Naive B cell (primary cell): ENCODE measurements around the gene ERC2. TPM values are rescaled to one million over a fixed set of nuclear protein-coding genes. Genes with fewer than 3 reads are reported as not detected.
A peak's percentile ranks its signal among the peaks of the same experiment; 100 is the strongest.

Source experiments
- ATAC-seq, 2 donors: fragments of 150-1000 bp; cut with Tn5 transposase; 2 replicates each; pipeline ENCODE4 v1.10.0; 2021; ENCODE audit warnings: low read depth in 2 of 2, mild to moderate bottlenecking in 2 of 2, moderate library complexity in 2 of 2
- DNase-seq: peaks from one replicate; pipeline ENCODE4 v3.0.0; 2022
- H3K27ac Mint-ChIP-seq, 6 donors: one replicate each; pipeline ENCODE4 v1.8.0; 2020 to 2022; ENCODE audit warnings: mild to moderate bottlenecking in 6 of 6, mixed read lengths in 6 of 6, moderate library complexity in 5 of 6, inconsistent platforms in 2 of 6
- H3K27me3 Mint-ChIP-seq, 3 donors: one replicate each; pipeline ENCODE4 v1.8.0; 2021 to 2022; ENCODE audit warnings: mixed read lengths in 3 of 3, mild to moderate bottlenecking in 1 of 3
- H3K36me3 Mint-ChIP-seq, 2 donors: one replicate each; pipeline ENCODE4 v1.8.0; 2020 to 2022; ENCODE audit warnings: mixed read lengths in 2 of 2, inconsistent platforms in 1 of 2, mild to moderate bottlenecking in 1 of 2
- H3K4me1 Mint-ChIP-seq, 3 donors: one replicate each; pipeline ENCODE4 v1.8.0; 2020 to 2022; ENCODE audit warnings: mixed read lengths in 3 of 3, inconsistent platforms in 1 of 3, mild to moderate bottlenecking in 1 of 3, moderate library complexity in 1 of 3
- H3K4me3 Mint-ChIP-seq, 8 donors: one replicate each; pipeline ENCODE4 v1.8.0; 2020 to 2022; ENCODE audit warnings: mild to moderate bottlenecking in 8 of 8, mixed read lengths in 8 of 8, moderate library complexity in 8 of 8, inconsistent platforms in 2 of 8
- H3K9me3 Mint-ChIP-seq, 7 donors: one replicate each; pipeline ENCODE4 v1.8.0; 2020 to 2022; ENCODE audit warnings: mixed read lengths in 7 of 7, mild to moderate bottlenecking in 5 of 7, inconsistent platforms in 2 of 7, moderate library complexity in 1 of 7
- polyA plus RNA-seq, 6 donors: library from polyadenylated mRNA; unstranded; fragments of 300-500 nt; fragmentation: Illumina TruSeq; gene quantifications; one replicate each; pipeline ENCODE4 v1.2.3, GENCODE V29; 2021; ENCODE audit warnings: low read depth in 6 of 6

ERC2 gene
- polyA plus RNA-seq, 6 donors from 2014 or later: not detected

DNA sequence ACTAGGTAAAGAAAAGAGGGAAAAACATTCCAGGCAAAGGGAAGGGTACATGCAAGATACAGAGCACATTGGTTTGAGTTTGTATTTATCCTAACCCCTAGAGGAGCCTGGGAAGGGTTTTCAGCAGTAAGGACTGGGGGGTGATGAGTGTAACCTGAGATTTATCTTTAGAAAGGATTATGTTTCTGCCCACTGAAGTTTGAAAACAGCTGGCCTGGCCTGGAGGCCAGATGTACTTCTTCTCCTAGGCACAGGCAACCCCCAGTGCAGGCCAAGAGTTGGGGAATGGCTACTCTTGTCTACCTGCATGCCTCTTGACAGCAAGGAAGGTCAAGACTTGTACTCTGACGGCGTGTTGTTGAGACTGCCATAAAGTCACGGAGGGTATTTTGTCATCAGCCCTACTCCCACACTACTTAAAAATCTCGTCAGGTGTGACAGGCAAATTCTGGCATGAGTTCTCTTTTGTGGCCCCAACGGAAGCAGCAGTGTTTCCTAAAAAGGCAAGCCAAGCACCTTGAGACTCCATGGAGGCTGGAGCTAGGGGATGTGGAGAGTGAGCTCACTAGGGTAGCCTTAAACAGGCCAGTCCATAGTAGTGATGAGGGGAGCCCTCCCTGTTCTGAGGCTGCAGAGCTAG is 739.7 kb downstream of the ERC2 start:
- H3K9me3 Mint-ChIP-seq: peaks cover 0 to 12% (median 2%) of the 10 kb centered on the region in 7 donors
- no peak overlapping the region for H3K27ac Mint-ChIP-seq
- no peaks in the 10 kb centered on the region for H3K36me3 Mint-ChIP-seq
- H3K4me3 Mint-ChIP-seq: no peak overlapping the region
- no peaks in the 10 kb centered on the region for H3K4me1 Mint-ChIP-seq
- ATAC-seq (no peak), DNase-seq (no peak)
- peaks cover 0 to 5% (median 3%) of the 10 kb centered on the region in 3 donors for H3K27me3 Mint-ChIP-seq

DNA sequence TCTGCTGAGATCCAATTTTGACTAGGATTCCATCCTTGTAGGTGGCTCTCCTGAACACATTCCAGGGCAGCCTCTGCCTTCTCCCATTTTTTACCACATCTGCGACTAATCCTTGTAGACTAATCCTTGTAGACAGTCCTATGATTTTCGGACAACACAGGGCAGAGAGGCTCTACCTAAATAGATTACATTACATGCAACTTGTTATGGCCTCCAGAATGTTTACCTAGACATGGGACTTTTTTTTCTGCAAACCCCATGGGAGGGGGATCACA is 741.8 kb downstream of the ERC2 start:
- no peaks in the 10 kb centered on the region for H3K4me1 Mint-ChIP-seq
- H3K36me3 Mint-ChIP-seq: no peaks in the 10 kb centered on the region
- no peak for DNase-seq
- no peak overlapping the region for H3K27ac Mint-ChIP-seq
- no peak overlapping the region for H3K4me3 Mint-ChIP-seq
- peaks cover 0 to 18% (median 5%) of the 10 kb centered on the region in 3 donors for H3K27me3 Mint-ChIP-seq
- peaks cover 0 to 6% (median 2%) of the 10 kb centered on the region in 7 donors for H3K9me3 Mint-ChIP-seq
- ATAC-seq: no peak

DNA sequence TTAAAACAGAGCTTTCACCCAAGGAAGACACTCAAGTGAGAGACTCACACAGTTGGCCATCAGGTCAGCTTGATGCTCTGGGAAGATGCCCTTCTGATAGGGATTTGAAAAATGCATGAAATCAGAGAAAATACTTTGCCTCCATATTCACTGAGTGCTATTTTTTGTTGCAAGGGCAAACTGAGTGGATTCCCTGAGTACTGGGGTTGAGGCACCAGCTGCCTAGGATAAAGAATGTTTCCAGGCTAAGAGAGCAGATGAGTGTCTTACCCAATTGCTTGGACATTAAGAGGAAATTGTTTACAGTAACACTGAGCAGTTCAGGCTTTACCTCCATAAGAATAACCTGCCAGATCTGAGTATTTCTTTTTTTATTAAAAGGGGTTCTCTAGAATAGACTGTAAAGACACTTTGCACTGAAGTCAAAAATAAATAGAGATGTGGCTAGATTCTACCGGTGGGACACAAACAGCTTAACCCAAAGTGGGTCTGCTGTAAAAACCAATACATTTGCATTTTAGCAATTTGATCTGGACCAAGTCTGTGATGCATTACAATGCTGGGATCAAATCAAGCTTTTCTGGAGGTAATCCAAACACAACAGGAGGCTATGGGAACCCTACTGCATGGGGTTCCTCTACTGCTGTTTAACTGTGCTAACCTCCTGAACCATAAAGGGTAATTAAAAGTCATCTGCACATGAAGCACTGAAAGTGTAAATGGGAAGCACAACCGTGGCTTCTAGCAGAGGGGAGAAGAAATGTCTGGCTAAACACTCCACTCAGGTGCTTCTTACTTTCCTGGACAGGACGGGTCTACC is 742.4 kb downstream of the ERC2 start:
- H3K27me3 Mint-ChIP-seq: peaks cover 0 to 18% (median 5%) of the 10 kb centered on the region in 3 donors
- no peaks in the 10 kb centered on the region for H3K4me1 Mint-ChIP-seq
- peaks cover 0 to 6% (median 2%) of the 10 kb centered on the region in 7 donors for H3K9me3 Mint-ChIP-seq
- no peaks in the 10 kb centered on the region for H3K36me3 Mint-ChIP-seq
- H3K27ac Mint-ChIP-seq: no peak overlapping the region
- ATAC-seq: no peak
- DNase-seq: no peak
- H3K4me3 Mint-ChIP-seq: no peak overlapping the region

- Mint-ChIP-seq H3K36me3 (no peaks in the 10 kb centered on the region), H3K27ac (no peak overlapping the region), H3K9me3 (peaks cover 0 to 6% (median 2%) of the 10 kb centered on the region in 7 donors), H3K27me3 (peaks cover 0 to 18% (median 5%) of the 10 kb centered on the region in 3 donors), H3K4me1 (no peaks in the 10 kb centered on the region), H3K4me3 (no peak overlapping the region)
- DNase-seq: no peak
- ATAC-seq: no peak
These were observed 743.4 kb downstream of the ERC2 start for GRCh38 chr3:55724821-55725220.

GRCh38 chr3:55724407-55724784 is 743.9 kb downstream of the ERC2 start:
- H3K4me3 Mint-ChIP-seq: no peak overlapping the region
- no peak for ATAC-seq
- peaks cover 0 to 6% (median 2%) of the 10 kb centered on the region in 7 donors for H3K9me3 Mint-ChIP-seq
- H3K27me3 Mint-ChIP-seq: peaks cover 0 to 18% (median 5%) of the 10 kb centered on the region in 3 donors
- H3K4me1 Mint-ChIP-seq: no peaks in the 10 kb centered on the region
- H3K36me3 Mint-ChIP-seq: no peaks in the 10 kb centered on the region
- no peak for DNase-seq
- no peak overlapping the region for H3K27ac Mint-ChIP-seq

DNA sequence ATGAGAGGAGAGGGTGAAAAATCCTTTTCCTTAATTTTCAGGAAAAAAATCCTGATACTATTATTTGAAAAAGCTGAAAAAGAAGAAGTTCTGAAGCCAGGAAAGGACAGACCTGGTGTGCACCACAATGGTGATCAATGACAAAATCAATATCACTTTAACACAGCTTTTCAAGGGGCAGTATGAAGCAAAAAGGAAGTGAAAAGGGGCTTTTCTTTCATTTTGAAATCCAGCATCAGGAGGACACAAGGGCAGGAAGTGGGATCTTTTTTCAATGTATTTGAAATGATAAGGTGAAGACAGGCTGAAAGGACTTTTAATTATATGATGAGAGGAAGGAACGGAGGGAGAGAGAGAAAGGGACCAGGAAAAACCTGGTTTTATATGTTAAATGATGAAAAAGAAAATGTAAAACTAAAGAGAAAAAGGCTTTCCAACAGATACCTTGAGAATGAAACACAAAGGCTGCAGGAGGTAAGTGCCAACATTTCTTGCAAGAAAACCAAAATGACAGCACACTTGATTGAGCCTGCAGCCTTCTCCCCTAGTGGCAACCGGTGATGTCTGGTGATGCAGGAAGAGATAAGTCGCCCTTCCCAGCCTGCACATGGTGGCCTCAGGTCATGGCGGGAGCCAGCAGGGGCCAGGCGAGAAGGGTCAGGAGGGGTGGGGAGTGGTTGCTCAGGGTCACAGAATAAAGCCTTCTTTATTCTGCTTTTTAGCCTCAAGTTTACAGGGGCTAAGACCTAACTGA is 744.4 kb downstream of the ERC2 start:
- no peak overlapping the region for H3K27ac Mint-ChIP-seq
- ATAC-seq: no peak
- H3K4me1 Mint-ChIP-seq: no peaks in the 10 kb centered on the region
- H3K4me3 Mint-ChIP-seq: no peak overlapping the region
- peaks cover 0 to 6% (median 0%) of the 10 kb centered on the region in 7 donors for H3K9me3 Mint-ChIP-seq
- H3K36me3 Mint-ChIP-seq: no peaks in the 10 kb centered on the region
- H3K27me3 Mint-ChIP-seq: peaks cover 0 to 18% (median 5%) of the 10 kb centered on the region in 3 donors
- DNase-seq: no peak

GRCh38 chr3:55721716-55722484 is 746.4 kb downstream of the ERC2 start:
- Mint-ChIP-seq H3K27ac (no peak overlapping the region), H3K4me1 (no peaks in the 10 kb centered on the region), H3K27me3 (peaks cover 0 to 18% (median 5%) of the 10 kb centered on the region in 3 donors), H3K9me3 (peaks cover 0 to 8% (median 2%) of the 10 kb centered on the region in 7 donors), H3K36me3 (no peaks in the 10 kb centered on the region), H3K4me3 (peak overlapping the region in 1 of 8 donors; percentile 75)
- ATAC-seq (no peak), DNase-seq (no peak)

GRCh38 chr3:55720614-55721013 is 747.7 kb downstream of the ERC2 start:
- H3K36me3 Mint-ChIP-seq: no peaks in the 10 kb centered on the region
- peaks cover 5 to 18% (median 7%) of the 10 kb centered on the region in 3 donors for H3K27me3 Mint-ChIP-seq
- no peak overlapping the region for H3K4me3 Mint-ChIP-seq
- no peak overlapping the region for H3K27ac Mint-ChIP-seq
- no peaks in the 10 kb centered on the region for H3K4me1 Mint-ChIP-seq
- DNase-seq (no peak), ATAC-seq (no peak)
- H3K9me3 Mint-ChIP-seq: peaks cover 0 to 12% (median 3%) of the 10 kb centered on the region in 7 donors

DNA sequence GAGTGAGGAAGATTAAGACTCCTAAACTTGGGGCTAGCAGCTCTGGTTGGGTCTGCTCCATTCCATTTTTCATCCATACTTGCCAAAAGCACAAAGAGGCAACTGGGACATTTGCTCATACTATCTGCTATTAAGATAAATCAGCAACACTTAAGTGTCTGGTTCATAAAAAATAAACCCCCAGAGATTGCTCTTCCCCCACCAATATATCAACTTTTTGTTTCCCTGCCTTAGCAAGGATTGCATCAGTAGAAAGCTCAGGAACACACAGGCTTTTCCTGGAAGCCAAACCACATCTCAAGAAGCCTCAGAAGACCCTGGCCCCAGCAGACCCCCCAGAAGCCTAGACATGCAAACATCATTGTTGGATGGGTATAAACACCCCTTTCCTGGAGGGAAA is 748.8 kb downstream of the ERC2 start:
- Mint-ChIP-seq H3K27me3 (peaks cover 5 to 18% (median 9%) of the 10 kb centered on the region in 3 donors), H3K4me1 (no peaks in the 10 kb centered on the region), H3K27ac (no peak overlapping the region), H3K36me3 (no peaks in the 10 kb centered on the region), H3K9me3 (peaks cover 0 to 12% (median 3%) of the 10 kb centered on the region in 7 donors), H3K4me3 (no peak overlapping the region)
- DNase-seq (no peak), ATAC-seq (no peak)

- Mint-ChIP-seq H3K27me3 (peaks cover 5 to 17% (median 9%) of the 10 kb centered on the region in 3 donors), H3K4me3 (no peak overlapping the region), H3K4me1 (no peaks in the 10 kb centered on the region), H3K36me3 (no peaks in the 10 kb centered on the region), H3K9me3 (peaks cover 0 to 12% (median 3%) of the 10 kb centered on the region in 7 donors), H3K27ac (no peak overlapping the region)
- DNase-seq: no peak
- ATAC-seq: no peak
These were observed 749.3 kb downstream of the ERC2 start for GRCh38 chr3:55719006-55719405.

DNA sequence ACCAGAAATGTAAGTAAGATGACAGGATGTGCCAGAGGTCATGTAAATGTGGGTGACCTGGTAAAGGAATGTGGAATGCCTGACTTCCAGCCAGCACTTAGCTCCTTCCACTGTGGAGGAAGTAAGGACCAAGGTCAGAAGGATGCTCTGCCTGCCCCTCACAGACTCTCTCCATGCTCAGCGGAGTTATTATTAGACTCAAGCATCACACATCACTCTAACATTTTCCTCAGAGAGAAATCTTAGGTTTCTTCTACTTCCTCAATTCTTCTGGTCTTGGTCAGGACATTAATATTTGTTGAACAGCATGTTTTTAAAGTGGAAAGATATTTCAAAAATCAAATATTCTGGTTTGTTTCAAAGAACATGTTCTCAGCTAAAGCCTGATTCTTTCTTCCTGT is 749.7 kb downstream of the ERC2 start:
- Mint-ChIP-seq H3K27me3 (peaks cover 2 to 12% (median 9%) of the 10 kb centered on the region in 3 donors), H3K36me3 (no peaks in the 10 kb centered on the region), H3K4me3 (no peak overlapping the region), H3K27ac (no peak overlapping the region), H3K9me3 (peaks cover 0 to 12% (median 3%) of the 10 kb centered on the region in 7 donors), H3K4me1 (no peaks in the 10 kb centered on the region)
- DNase-seq: no peak
- ATAC-seq: no peak

DNA sequence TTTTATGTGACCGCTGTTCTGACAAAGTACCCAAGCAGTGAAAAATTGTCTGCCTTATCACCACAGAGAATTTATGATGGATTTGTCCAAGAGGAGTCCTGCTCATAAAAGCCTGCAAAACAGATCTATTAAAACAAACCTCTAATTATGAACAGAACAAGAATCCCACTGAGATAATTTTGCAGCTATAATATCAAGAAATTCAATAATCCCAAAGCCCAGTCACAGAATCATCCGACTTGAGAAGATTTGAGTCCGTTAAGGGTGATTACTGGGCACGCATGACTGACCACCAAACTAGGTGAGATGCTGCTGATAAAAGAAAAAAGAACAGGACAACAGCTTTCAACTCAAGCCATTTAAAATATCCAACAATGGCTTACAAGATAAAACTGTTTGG is 750.2 kb downstream of the ERC2 start:
- ATAC-seq (no peak), DNase-seq (no peak)
- H3K36me3 Mint-ChIP-seq: no peaks in the 10 kb centered on the region
- peaks cover 0 to 12% (median 3%) of the 10 kb centered on the region in 7 donors for H3K9me3 Mint-ChIP-seq
- no peak overlapping the region for H3K27ac Mint-ChIP-seq
- H3K4me1 Mint-ChIP-seq: no peaks in the 10 kb centered on the region
- H3K4me3 Mint-ChIP-seq: no peak overlapping the region
- H3K27me3 Mint-ChIP-seq: peaks cover 0 to 9% (median 8%) of the 10 kb centered on the region in 3 donors

DNA sequence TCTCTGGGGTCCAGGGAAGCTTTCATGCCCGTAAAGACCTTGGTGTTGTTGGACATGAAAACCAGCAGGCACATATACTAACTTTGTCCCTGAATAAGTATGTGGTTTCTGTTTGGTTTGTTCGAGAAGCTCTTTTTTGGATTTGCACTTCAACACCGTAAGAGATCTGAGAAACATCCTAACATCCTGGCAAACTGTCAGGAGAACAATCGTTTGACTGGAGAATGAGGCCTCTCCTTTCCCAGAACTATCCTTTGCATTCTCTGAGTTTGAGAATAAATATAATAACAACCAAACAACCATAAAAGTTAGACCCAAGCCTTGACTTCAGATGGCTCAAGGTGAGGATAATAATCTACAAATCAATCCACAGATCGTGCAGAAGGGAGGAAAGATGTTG is 750.8 kb downstream of the ERC2 start:
- H3K9me3 Mint-ChIP-seq: peaks cover 0 to 12% (median 3%) of the 10 kb centered on the region in 7 donors
- H3K4me1 Mint-ChIP-seq: no peaks in the 10 kb centered on the region
- no peak for ATAC-seq
- no peaks in the 10 kb centered on the region for H3K36me3 Mint-ChIP-seq
- H3K27ac Mint-ChIP-seq: no peak overlapping the region
- H3K4me3 Mint-ChIP-seq: no peak overlapping the region
- H3K27me3 Mint-ChIP-seq: peaks cover 0 to 9% (median 5%) of the 10 kb centered on the region in 3 donors
- DNase-seq: no peak
